ENCODE results near the gene RSPH6A. TPM values are rescaled to one million over a fixed set of nuclear protein-coding genes. Genes with fewer than 3 reads are reported as not detected.

RSPH6A gene
- total RNA-seq, 4 donors from 2014 or later, result 0.24 TPM; not detected in 3

GRCh38 chr19:45774765-45775164 lies 40.3 kb downstream of the RSPH6A start:
- no peak for DNase-seq (ENCODE audit: low spot score)
- TF ChIP-seq CTCF (IDR thresholded peaks at IDR 0.05), result no peak
- ATAC-seq (ENCODE audit: low FRiP score), result no peak

GRCh38 chr19:45773384-45773783 lies 41.7 kb downstream of the RSPH6A start:
- DNase-seq (ENCODE audit: low spot score), result no peak
- no peak for TF ChIP-seq CTCF (IDR thresholded peaks at IDR 0.05)
- no peak for ATAC-seq (ENCODE audit: low FRiP score)

- no peak for ATAC-seq (ENCODE audit: low FRiP score)
- no peak for DNase-seq (ENCODE audit: low spot score)
- TF ChIP-seq CTCF (IDR thresholded peaks at IDR 0.05), result no peak
Measured at GRCh38 chr19:45772912-45773311, 42.2 kb downstream of the RSPH6A start.

- ATAC-seq (ENCODE audit: low FRiP score) (no peak), DNase-seq (ENCODE audit: low spot score) (no peak)
Measured at GRCh38 chr19:45772130-45772840, 42.8 kb downstream of the RSPH6A start.

GRCh38 chr19:45771311-45771933 lies 43.7 kb downstream of the RSPH6A start:
- no peak for TF ChIP-seq CTCF (IDR thresholded peaks at IDR 0.05)
- ATAC-seq (ENCODE audit: low FRiP score) (no peak), DNase-seq (ENCODE audit: low spot score) (no peak)

More at GRCh38 chr19:45772130-45772840, 42.8 kb downstream of the RSPH6A start:
- TF ChIP-seq CTCF (IDR thresholded peaks at IDR 0.05), result no peak

GRCh38 chr19:45770192-45771101 lies 44.7 kb downstream of the RSPH6A start:
- peak in 2 of 3 donors; percentile 60 to 94 for TF ChIP-seq CTCF (IDR thresholded peaks at IDR 0.05)
- DNase-seq (ENCODE audit: low spot score), result peak; percentile 83
- ATAC-seq (ENCODE audit: low FRiP score), result peak; percentile 75
